AG10803 (cell line): ENCODE results near the gene EXOC3L1.

ENCODE experiments used
- DNase-seq: peaks from one replicate; pipeline ENCODE4 v3.0.0; 2010; ENCODE audit warnings: low read depth
- H3K4me3 ChIP-seq: 2 replicates; pipeline ENCODE4 v1.5.1; 2011; ENCODE audit warnings: mild to moderate bottlenecking, low read length, control low read depth
- CTCF ChIP-seq: conservative IDR thresholded peaks from 2 replicates; pipeline ENCODE4 v1.5.1; 2011; ENCODE audit warnings: mild to moderate bottlenecking, low read length, control low read depth, inconsistent platforms

The EXOC3L1 gene

GRCh38 chr16:67162506-67163163, 27.3 kb downstream of the EXOC3L1 start:
- H3K4me3 ChIP-seq = no peak overlapping the region
- no peak for DNase-seq
- no peak for TF ChIP-seq CTCF

- TF ChIP-seq CTCF = no peak
- H3K4me3 ChIP-seq = peak overlapping the region; percentile 9; the same call in 1 of the 2 replicates
- DNase-seq = no peak
Measured at GRCh38 chr16:67161595-67162058, 28.3 kb downstream of the EXOC3L1 start.

GRCh38 chr16:67158637-67159600, 31.0 kb downstream of the EXOC3L1 start:
- no peak for DNase-seq
- no peak for TF ChIP-seq CTCF
- H3K4me3 ChIP-seq = peak overlapping the region; percentile 74

- TF ChIP-seq CTCF = no peak
- no peak for DNase-seq
- no peak overlapping the region for H3K4me3 ChIP-seq
Measured at GRCh38 chr16:67157892-67158635, 31.9 kb downstream of the EXOC3L1 start.

- H3K4me3 ChIP-seq = no peak overlapping the region
- TF ChIP-seq CTCF = no peak
- DNase-seq = no peak
Measured at GRCh38 chr16:67157106-67157748, 32.7 kb downstream of the EXOC3L1 start.

GRCh38 chr16:67156143-67156844, 33.6 kb downstream of the EXOC3L1 start:
- TF ChIP-seq CTCF = no peak
- H3K4me3 ChIP-seq = no peak overlapping the region
- DNase-seq = no peak
